ENCODE results near the gene BRAF.
"Not testable (repeated sequence)": the region's sequence is repeated elsewhere in the genome, so short reads cannot be mapped to it uniquely, and the experiment has no call there.

BRAF gene

GRCh38 chr7:140763166-140763565 is 161.6 kb downstream of the BRAF start:
- not testable (repeated sequence) for DNase-seq

- not testable (repeated sequence) for DNase-seq
Observed at GRCh38 chr7:140761375-140761774, 163.4 kb downstream of the BRAF start.

GRCh38 chr7:140754506-140754905 is 170.2 kb downstream of the BRAF start:
- no peak for DNase-seq

GRCh38 chr7:140752533-140752932 is 172.2 kb downstream of the BRAF start:
- DNase-seq = no peak

- DNase-seq = no peak
Observed at GRCh38 chr7:140746751-140747150, 178.0 kb downstream of the BRAF start.

GRCh38 chr7:140745266-140746058 is 179.3 kb downstream of the BRAF start:
- no peak for DNase-seq

- DNase-seq = no peak
Observed at GRCh38 chr7:140744005-140744404, 180.7 kb downstream of the BRAF start.

GRCh38 chr7:140743255-140743654 is 181.5 kb downstream of the BRAF start:
- DNase-seq = not testable (repeated sequence)

- DNase-seq = no peak
Observed at GRCh38 chr7:140738280-140738679, 186.4 kb downstream of the BRAF start.

- DNase-seq = no peak
Observed at GRCh38 chr7:140734729-140735128, 190.0 kb downstream of the BRAF start.

GRCh38 chr7:140734096-140734495 is 190.6 kb downstream of the BRAF start:
- DNase-seq = no peak

GRCh38 chr7:140732416-140732815 is 192.3 kb downstream of the BRAF start:
- no peak for DNase-seq

- DNase-seq = peak in 3 of 6 experiments; percentile 4 to 8 (median 7)
Observed at GRCh38 chr7:140726281-140726680, 198.4 kb downstream of the BRAF start.

GRCh38 chr7:140724706-140725105 is 200.0 kb downstream of the BRAF start:
- no peak for DNase-seq

- DNase-seq = no peak
Observed at GRCh38 chr7:140723574-140723973, 201.2 kb downstream of the BRAF start.

GRCh38 chr7:140723006-140723405 is 201.7 kb downstream of the BRAF start:
- peak in 5 of 6 experiments; percentile 18 to 73 (median 60) for DNase-seq

GRCh38 chr7:140722254-140722653 is 202.5 kb downstream of the BRAF start:
- no peak for DNase-seq

- DNase-seq = no peak
Observed at GRCh38 chr7:140719721-140720120, 205.0 kb downstream of the BRAF start.

GRCh38 chr7:140714331-140715040 is 210.2 kb downstream of the BRAF start:
- no peak for DNase-seq

- DNase-seq = not testable (repeated sequence)
Observed at GRCh38 chr7:140712392-140712791, 212.3 kb downstream of the BRAF start.

GRCh38 chr7:140708764-140709163 is 216.0 kb downstream of the BRAF start:
- not testable (repeated sequence) for DNase-seq

- no peak for DNase-seq
Observed at GRCh38 chr7:140707132-140707531, 217.6 kb downstream of the BRAF start.

- DNase-seq = no peak
Observed at GRCh38 chr7:140704205-140704604, 220.5 kb downstream of the BRAF start.

- no peak for DNase-seq
Observed at GRCh38 chr7:140702774-140703173, 222.0 kb downstream of the BRAF start.
